Measurements from ENCODE around the gene AMFR.

- no peak for TF ChIP-seq PBX3 (IDR thresholded peaks at IDR 0.05; ENCODE audit: insufficient replicate concordance, low read depth, low read length)
- TF ChIP-seq REST (IDR thresholded peaks at IDR 0.05; ENCODE audit: low read depth, low read length), result no peak
- TF ChIP-seq CTCF (IDR thresholded peaks at IDR 0.05 in 2 of 3, conservative IDR thresholded peaks at IDR 0.05 in 1 of 3; ENCODE audit: control insufficient read depth in 2 of 3, extremely low read depth in 1 of 3, insufficient read depth in 1 of 3, low read depth in 3 of 3, low read length in 3 of 3), result no peak
- no peak for TF ChIP-seq BRCA1 (IDR thresholded peaks at IDR 0.05; ENCODE audit: low read depth, low read length)
- TF ChIP-seq POLR2A (IDR thresholded peaks at IDR 0.05; ENCODE audit: low read depth, low read length), result no peak
- TF ChIP-seq ZNF274 (IDR thresholded peaks at IDR 0.05; ENCODE audit: insufficient read depth, insufficient read length), result no peak
Measured at GRCh38 chr16:56422896-56423441, 2.4 kb downstream of the AMFR start.

Measured in GM12878 (cell line).